HG03097 (cell line): ENCODE measurements around the gene TRIM75.
"Not testable (repeated sequence)": the region's sequence is repeated elsewhere in the genome, so short reads cannot be mapped to it uniquely, and the experiment has no call there.

Source experiments
- ATAC-seq: cut with Tn5 transposase; IDR thresholded peaks from one replicate; pipeline ENCODE4 v1.9.1; 2021; ENCODE audit not compliant: unreplicated experiment, low FRiP score

The TRIM75 gene

GRCh38 chr4:165053645-165054044, at the start of gene TRIM75:
Gene TRIM75, plus strand, starts transcription at chr4:165053866. Its CDS starts 5,282 bp downstream, at chr4:165059148.
- ATAC-seq, result no peak

GRCh38 chr4:165005352-165005925, 48.2 kb upstream of the TRIM75 start:
- no peak for ATAC-seq

GRCh38 chr4:165006456-165006855, 47.2 kb upstream of the TRIM75 start:
- ATAC-seq, result no peak

- ATAC-seq, result no peak
These were observed 46.8 kb upstream of the TRIM75 start for GRCh38 chr4:165006886-165007285.

- ATAC-seq, result peak; percentile 65
These were observed 44.0 kb upstream of the TRIM75 start for GRCh38 chr4:165009493-165010227.

GRCh38 chr4:165010487-165010886, 43.2 kb upstream of the TRIM75 start:
- ATAC-seq, result no peak

- no peak for ATAC-seq
These were observed 42.7 kb upstream of the TRIM75 start for GRCh38 chr4:165010991-165011390.

GRCh38 chr4:165011403-165011802, 42.3 kb upstream of the TRIM75 start:
- no peak for ATAC-seq

GRCh38 chr4:165013691-165014090, 40.0 kb upstream of the TRIM75 start:
- ATAC-seq, result no peak

- ATAC-seq, result no peak
These were observed 36.7 kb upstream of the TRIM75 start for GRCh38 chr4:165016971-165017370.

GRCh38 chr4:165019995-165020394, 33.7 kb upstream of the TRIM75 start:
- not testable (repeated sequence) for ATAC-seq

- not testable (repeated sequence) for ATAC-seq
These were observed 27.9 kb upstream of the TRIM75 start for GRCh38 chr4:165025782-165026181.

- no peak for ATAC-seq
These were observed 25.8 kb upstream of the TRIM75 start for GRCh38 chr4:165027762-165028402.

GRCh38 chr4:165031436-165032211, 22.0 kb upstream of the TRIM75 start, which contains the start of gene TRIM60:
Gene TRIM60, plus strand, starts transcription at chr4:165031999. Its CDS starts 8,074 bp downstream, at chr4:165040073.
- ATAC-seq, result no peak

GRCh38 chr4:165048170-165048569, 5.5 kb upstream of the TRIM75 start:
- ATAC-seq, result no peak

GRCh38 chr4:165052627-165053026, 1.0 kb upstream of the TRIM75 start:
- no peak for ATAC-seq

GRCh38 chr4:165055601-165056000, 1.9 kb downstream of the TRIM75 start:
- ATAC-seq, result no peak

- no peak for ATAC-seq
These were observed 5.0 kb downstream of the TRIM75 start for GRCh38 chr4:165058666-165059065.

GRCh38 chr4:165059386-165059785, 5.7 kb downstream of the TRIM75 start:
- no peak for ATAC-seq

- ATAC-seq, result no peak
These were observed 7.3 kb downstream of the TRIM75 start for GRCh38 chr4:165060938-165061337.

GRCh38 chr4:165070560-165070959, 16.9 kb downstream of the TRIM75 start:
- ATAC-seq, result no peak
